NT2/D1 (cell line): ENCODE results near the gene METAP2.

Source experiments
- SUZ12 ChIP-seq: IDR thresholded peaks from 2 replicates; pipeline ENCODE4 v1.6.1; 2011; ENCODE audit not compliant: insufficient read length, insufficient read depth; ENCODE audit errors: extremely low read depth
- YY1 ChIP-seq: IDR thresholded peaks from 2 replicates; pipeline ENCODE4 v1.6.1; 2011; ENCODE audit not compliant: insufficient read length, insufficient read depth
- ZNF274 ChIP-seq: IDR thresholded peaks from 2 replicates; pipeline ENCODE4 v1.6.1; 2011; ENCODE audit warnings: mild to moderate bottlenecking, low read depth, low read length

GRCh38 chr12:95484524-95484923 lies 10.6 kb downstream of the METAP2 start:
- TF ChIP-seq ZNF274 (no peak), SUZ12 (no peak), YY1 (no peak)
